Measurements from ENCODE around the gene ITSN2.
A peak's percentile ranks its signal among the peaks of the same experiment; 100 is the strongest.

The ITSN2 gene

DNA sequence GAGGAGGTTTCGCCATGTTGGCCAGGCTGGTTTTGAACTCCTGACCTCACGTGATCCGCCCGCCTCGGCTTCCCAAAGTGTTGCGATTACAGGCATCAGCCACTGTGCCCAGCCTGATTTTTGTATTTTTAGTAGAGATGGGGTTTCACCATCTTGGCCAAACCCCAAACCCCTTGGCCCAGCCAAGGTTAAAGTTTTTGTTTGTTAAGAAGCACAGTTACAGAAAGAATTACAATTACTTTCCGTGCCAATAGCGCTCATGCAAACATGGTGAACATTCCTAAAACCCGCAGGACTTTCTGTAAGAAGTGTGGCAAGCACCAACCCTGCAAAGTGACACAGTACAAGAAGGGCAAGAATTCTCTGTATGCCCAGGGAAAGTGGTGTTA is 26.1 kb downstream of the ITSN2 start:
- no peak for DNase-seq (ENCODE audit: low spot score)

DNA sequence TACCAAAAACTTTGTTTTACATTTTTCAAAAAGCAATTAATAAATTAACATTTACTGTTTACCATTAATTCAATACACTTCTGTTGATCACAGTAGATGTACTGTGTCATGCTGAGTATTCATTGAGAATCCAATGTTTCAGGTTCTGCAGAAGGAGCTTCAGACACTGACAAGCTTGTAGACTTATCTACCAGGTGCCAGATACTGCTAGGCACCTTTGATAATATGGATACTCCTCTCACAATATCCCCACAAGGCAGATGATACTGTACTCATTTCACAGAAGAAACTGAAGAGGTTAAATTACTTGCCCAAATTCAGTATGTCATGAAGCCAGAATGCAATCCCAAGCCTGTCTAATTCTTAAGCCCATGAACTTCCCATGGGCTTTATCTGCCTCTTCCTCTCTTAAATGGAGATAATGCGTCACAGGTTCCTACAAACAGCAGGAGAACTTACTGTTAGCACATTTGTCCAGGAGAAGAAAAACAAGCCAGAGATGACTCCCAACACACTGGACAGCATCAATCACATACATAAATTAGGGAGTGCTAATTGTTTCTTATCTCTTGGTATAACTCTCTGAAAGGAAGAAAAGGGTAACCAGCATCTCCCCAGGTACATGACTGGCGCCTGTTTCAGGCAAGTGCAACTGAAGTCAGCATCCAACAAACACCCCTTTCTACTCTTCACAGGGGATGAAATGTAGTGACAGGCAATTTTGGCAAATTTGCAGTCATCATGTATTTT is 27.4 kb downstream of the ITSN2 start:
- no peak for DNase-seq (ENCODE audit: low spot score)

DNA sequence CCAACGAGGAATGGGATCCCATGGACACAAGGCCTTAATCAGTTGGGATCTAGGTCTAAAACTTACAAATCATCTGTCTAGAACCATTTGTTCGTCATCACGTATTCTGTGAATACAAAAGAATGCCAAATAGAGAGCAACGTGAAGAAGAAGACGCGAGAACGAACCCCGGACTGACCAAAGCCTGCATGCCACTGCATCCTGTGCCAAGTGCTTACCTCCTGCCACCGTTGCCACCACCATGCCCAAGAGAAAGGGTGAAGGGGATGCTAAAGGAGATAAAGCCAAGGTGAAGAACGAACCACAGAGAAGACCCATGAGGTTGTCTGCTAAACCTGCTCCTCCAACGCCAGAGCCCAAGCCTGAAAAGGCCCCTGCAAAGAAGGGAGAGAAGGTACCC is 30.2 kb downstream of the ITSN2 start:
- DNase-seq (ENCODE audit: low spot score), result no peak

DNA sequence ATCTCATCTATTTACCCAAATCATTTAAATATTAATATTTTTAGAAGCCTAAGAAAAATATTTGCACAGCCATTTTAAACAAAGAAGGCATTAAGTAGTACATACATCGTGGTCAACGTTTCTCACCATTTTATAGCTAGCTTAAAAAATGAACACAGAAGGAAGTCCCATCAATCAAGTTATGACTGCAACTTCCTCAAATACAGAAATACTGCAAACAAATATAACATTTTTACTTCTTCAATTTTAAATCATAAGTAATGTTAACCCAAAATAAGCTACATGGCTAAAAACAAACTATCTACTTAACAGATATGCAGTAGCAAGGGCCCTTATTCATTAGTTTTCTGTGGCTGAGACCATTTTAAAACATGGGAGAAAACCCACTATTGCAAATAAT is 30.6 kb downstream of the ITSN2 start:
- DNase-seq (ENCODE audit: low spot score), result no peak

DNA sequence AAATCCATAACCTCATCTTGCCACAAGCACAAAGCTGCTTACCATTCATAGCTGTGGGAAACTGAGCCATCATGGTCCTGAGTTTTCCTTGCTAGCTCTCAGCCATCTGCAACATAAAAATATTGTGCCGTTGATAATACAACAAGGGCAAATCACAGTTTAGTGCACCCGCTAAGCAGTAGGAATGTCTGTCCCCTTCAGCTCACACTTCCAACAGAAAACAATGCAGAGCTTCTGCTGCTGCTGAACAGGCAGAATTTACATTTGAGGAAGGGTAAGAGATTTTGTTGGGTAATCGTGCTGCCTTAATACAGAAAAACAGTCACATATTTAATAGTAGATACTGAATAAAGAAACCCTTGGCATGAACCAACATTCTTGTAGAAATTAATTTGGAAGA is 32.3 kb downstream of the ITSN2 start:
- no peak for DNase-seq (ENCODE audit: low spot score)

DNA sequence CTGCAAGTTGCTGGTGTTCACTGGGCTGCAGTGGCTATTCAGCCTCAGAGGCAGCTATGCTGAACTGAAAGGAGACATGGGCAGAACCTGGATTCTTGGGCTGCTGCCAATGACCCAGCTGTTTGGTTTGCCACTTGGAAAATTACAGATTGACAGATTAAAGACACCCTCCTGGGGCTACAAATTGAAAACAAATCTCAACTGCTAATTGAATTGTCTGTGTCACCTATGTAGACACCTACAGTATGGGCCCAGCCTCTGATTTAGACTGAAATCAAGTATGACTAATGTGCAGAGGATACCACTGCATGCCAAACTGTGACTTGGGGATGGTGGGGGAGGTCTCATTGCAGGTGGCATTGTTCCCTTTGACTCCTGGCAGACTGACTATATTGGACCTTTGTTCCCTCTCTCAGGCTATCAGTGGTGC is 42.8 kb downstream of the ITSN2 start:
- DNase-seq (ENCODE audit: low spot score), result peak; percentile 66

DNA sequence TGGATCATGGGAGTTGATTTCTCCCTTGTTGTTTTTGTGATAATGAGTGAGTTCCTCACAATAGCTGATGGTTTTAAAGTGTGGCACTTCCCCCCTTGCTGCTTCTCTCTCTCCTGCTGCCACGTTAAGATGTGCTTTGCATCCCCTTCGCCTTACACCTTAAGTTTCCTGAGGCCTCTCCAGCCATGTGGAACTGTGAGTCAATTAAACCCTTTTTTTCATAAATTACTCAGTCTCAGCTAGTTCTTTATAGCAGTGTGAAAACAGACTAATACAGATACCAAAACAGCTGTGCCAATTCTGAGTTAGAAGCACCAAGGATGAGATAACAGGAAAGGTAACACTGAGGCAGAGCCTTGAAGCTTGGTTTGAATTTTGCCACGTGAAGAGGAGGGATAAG is 44.7 kb downstream of the ITSN2 start:
- DNase-seq (ENCODE audit: low spot score), result no peak

DNA sequence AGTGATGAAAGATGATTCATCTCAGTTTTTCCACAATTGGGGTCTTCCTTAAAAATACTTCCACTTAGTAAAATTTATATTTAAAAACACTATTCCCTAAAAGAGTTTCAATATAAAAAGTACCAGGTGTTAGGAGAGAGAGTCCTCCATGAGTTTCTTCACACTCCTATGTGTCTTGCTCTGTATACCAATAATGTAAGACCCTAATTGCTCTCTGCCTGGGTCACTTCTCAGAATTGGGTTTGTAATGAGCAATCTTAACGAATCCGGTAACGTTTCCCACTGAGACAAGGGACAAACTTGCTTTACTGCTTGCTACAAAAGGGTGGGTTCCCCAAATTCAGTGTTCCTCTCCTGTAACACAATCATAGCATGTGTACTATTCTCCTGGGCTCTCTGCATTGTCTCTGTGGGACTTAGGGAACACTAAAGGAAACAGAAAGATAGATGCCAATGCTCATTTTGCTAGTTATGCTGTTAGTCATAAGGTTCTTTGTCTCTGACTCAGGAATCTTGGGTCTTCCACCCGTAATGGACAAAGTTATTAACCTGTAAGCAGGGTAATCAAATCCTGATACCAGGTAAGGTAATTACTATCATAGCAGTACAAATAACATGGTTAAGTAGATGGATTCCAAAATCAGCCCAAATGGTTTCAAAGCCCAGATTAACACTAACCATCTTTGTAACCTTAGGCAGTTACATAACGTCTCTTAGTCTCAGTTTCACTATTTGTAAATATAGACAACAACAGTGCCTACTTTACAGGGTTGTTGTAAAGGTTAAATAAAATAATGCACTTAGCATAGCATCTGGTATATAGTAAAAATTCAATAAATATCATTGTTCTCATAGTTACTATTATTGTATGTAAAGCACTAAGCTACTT is 46.3 kb downstream of the ITSN2 start:
- DNase-seq (ENCODE audit: low spot score), result no peak

DNA sequence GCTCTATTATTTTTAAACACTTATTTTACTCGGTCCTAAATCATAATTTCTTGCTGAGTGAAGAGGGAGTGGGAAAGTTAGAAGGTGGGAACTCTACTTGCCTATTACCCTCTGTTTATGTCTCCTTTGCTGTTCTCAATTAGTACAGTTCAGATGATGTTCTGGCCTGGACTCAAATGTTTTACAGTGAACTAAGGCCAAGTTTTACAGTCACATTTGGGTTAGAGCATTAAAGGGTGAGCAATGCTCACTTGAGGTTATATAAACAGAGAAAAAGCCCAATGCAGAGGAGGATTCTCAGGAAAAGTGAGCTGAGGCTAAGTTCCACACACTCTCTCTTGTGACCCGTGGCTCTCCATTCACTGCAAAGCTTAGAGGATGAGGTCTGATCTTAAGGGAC is 52.4 kb downstream of the ITSN2 start:
- DNase-seq (ENCODE audit: low spot score), result no peak

DNA sequence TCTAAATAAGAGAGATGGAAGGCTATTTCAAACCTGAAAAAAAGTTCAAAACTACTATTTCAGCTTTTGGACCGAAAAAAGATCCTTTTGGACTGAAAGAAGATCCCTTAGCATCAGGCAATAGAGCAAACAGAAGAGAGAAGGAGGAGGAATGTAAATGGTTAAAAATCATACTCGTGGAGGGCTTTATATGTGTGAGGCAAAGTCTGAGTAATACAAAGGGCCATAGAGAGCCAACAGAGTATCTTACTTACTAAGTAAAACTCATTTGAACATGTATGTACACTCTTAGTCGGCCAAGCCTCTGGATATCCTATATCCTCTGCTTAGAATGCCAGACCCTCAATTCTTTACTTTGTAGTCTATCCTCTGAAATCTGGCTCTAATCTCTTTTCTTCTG is 55.7 kb downstream of the ITSN2 start:
- DNase-seq (ENCODE audit: low spot score), result no peak

DNA sequence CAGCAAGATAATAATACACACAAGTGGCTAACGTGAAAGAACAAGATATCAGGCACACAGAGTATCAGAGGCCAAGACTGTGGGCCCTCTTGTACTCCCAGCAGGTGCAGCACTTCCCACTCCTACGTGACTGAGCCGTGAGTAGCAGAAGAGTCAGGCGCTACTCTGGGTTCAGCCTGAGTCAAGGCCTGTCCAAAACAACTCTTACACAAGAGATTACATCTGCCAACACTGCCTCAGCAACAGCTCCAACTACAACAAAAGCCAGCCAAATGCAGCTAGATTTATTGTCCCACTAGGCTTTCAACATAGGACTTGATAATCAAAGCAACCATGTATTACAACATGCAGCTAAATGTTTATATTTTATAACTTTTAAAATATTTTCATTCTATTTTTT is 56.2 kb downstream of the ITSN2 start:
- DNase-seq (ENCODE audit: low spot score), result no peak

DNA sequence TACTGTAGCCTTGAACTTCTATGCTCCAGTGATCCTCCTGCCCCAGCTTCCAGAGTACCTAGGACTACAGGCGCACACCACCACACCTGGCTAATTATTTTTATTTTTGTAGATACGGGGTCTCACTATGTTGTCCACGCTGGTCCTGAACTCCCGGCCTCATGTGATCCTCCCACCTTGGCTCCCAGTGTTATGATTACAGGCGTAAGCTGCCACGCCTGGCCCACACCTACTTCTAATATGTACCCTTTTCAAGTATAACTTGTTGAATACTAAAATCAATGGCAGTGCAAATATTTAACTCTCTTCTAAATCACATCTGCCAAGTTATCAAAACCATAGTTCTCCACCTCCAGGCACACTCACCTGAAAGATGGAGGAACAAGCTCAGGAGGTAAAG is 58.7 kb downstream of the ITSN2 start:
- no peak for DNase-seq (ENCODE audit: low spot score)

DNA sequence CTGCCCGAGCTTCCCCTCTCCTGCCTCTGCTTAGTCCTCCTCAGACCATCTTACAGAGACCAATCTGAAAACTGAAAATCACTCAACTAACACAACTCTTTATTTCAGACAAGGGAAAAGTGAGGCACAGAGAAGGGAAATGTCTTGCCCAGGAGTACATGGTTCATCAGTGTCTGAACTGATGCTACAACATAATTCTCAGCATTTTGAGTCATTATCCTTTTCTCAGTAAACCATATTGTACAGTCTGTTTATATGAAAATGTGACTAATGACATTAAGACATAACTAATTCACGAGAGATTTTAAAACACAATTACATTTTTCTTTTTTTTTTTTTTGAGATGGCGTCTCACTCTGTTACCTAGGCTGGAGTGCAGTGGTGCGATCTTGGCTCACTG is 62.7 kb downstream of the ITSN2 start:
- no peak for DNase-seq (ENCODE audit: low spot score)

DNA sequence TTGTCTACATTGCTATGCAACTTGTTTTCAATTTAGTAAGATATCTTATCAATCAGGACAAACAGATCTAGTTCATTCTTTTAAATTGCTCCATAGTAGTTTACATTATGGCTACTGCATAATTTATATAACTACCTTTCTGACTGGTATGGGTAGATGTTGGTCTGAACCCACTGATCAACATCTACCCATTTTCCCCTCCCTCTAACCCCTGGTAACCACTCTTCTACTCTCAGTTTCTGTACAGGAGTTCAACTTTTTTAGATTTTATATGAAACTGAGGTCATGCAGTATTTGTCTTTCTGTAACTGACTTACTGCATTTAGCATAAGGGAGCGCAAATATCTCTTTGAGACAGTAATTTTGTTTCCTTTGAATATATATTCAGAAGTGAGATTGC is 73.2 kb downstream of the ITSN2 start:
- no peak for DNase-seq (ENCODE audit: low spot score)

DNA sequence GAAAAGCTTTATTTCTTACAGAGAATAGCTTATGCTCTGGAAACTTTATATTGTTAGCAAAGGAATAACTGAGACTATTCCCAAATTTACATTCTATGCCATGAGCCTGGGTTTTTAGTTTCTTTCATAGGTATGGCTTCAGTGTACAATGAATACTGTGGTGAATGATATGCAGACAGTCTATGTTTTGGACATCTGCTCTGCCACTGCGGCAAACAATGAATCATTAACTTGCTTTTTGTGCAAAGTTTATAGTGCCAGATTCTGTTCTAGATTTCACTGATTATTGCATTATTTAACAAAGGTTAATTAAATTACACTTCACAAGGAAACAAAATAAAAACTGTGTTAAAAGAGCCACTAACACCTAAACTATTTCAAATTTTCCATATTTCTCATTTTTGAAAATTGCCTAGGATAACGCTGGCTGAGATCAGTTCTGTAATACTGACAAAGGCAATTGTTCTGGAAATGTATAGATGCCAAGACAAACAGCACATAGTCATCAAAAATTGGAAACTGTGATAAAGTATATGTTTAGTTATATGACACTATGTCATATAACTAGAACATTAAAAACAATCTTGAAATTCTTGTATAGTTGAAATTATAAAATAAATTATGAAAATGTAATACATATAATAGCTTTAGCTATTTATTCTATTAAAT is 74.7 kb downstream of the ITSN2 start:
- no peak for DNase-seq (ENCODE audit: low spot score)

DNA sequence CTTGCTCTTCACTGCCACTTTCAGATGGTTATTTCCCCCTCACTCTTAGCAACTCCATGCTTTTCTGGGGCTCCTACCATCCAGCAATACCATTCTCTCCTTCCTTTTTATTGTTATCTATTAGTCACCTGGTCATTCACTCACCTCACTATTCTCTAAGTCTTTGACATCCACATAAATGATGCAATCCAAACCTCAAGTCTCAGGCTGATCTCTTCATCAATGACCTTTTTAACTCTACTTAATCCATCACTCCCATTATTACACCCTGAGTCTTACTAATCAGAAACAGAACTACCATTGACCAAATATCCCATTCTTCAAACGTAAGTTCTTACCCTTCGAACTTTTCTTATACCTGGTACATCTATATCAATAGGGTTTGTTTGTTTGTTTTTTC is 79.7 kb downstream of the ITSN2 start:
- DNase-seq (ENCODE audit: low spot score), result no peak

DNA sequence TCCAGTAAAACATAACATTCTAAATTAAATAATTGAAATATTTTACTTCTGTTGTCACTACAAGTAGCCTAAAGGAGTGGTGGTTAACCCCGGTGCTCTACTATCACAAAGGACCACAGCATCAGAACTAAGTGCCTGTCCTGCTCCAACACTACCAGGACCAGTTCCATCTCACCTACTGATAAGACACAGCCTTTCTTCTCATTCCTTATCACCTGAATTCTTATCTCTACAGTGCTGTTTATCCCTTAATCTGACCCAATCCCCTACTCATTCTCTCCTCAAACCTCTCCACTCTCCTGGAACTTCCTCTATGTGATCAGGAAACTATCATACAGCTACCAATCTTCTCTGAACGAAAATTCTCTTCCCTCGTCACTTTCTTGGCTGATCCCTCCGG is 80.2 kb downstream of the ITSN2 start:
- no peak for DNase-seq (ENCODE audit: low spot score)

DNA sequence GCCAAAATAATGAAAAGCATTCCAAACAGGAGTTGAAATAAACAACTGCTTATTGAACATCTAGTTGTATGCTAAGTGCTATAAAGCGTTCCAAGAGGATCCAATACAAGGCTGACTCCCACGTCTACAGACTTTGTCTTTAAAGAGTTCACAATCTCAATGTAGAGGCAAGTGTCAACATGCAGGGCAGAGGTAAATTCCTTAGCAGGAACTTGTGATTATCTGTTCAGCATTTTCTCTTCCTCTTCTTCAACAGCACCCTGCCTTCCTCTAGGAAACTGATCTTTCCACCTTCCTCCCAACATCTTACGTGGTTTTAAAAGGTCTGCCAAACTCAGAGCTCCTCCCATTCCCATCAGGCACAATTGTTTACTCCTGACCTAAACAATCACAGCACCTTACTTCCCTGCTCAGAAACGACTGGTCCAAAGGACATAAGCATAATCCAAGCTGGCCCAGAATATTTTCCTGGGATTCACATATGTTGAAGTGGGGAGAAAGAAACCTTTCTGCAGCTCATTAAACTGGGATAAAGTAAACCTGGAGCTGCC is 83.9 kb downstream of the ITSN2 start:
- no peak for DNase-seq (ENCODE audit: low spot score)

DNA sequence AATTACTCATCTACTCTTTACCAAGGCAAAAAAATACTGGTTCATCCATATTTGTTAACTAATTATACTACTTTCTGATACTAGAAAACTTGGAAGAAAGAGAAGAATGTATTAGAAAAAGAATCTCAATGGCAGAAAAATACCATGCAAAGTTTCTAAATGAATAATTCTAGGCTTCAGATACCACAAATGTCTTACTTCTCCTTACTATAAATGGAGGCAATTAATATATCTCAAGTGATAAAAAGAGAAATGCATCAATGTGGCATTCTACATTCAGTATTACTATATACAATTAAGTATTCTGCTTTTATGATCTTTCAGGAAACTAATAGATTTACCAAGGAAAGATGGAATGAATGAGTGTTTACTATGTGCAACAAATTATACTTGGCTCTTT is 85.5 kb downstream of the ITSN2 start:
- no peak for DNase-seq (ENCODE audit: low spot score)

DNA sequence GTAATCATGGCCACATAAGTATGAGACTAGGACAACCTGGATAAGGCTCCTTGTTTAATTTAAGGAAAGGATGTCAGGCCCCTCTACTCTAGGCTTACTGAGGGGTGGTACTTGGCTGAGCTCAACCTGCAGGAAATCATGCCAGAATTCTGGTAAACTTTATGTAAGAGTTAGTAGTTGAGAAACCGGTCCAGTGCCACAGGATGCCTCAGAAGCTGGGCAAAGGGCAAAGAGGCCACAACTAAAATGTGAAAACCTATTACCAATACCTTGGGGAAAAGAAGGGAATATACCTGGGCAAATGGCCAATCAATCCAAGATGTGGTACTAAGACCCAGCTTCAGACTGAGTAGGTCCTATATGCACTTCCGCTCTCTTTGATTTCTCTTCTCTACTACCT is 86.7 kb downstream of the ITSN2 start:
- DNase-seq (ENCODE audit: low spot score), result no peak

DNA sequence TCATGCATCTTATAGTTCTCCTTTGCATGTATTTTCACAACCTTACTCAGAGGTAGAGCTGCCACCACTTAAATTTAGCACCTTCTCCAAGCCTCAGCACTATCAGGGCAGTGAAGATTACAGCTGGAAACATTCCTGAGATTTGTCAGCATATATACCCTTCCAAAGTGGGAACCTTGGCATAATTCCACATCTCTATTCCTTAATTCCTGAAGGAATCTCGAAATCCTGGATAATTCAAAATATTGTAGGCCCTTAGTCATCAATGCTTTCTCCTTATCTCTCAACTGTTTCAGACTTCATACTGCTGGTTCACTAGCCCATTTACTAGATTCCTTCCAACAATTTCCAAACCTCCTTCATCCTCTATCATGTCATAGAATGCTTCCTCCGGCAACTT is 87.4 kb downstream of the ITSN2 start:
- DNase-seq (ENCODE audit: low spot score), result no peak

DNA sequence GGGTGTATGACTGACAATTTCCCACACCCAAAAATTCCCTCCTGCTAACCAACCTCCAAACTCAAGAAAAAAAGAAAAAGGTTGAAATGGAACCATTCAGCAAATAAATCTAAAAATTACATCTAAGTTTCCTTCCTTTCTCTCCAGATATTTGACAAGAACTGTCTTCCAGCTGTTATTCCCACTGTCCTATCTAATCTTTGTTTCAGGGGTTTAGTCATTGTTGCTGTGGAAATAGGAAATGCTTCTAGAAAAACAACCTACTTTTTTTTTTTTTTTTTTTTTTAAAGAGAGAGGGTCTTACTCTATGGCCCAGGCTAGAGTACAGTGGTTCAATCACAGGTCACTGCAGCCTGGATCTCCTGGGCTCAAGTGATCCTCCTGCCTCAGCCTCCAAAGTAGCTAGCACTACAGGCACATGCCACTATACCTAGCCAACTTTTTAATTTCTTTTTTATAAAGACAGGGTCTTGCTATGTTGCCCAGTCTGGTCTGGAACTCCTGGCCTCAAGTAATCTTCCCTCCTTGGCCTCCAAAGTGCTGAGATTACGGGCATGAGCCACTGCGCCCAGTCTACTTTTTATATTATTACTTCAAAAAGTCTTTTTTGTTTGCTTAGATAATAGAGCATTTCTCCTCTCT is 88.1 kb downstream of the ITSN2 start:
- DNase-seq (ENCODE audit: low spot score), result no peak

Data from left forelimb (tissue), 1 donor.